Measurements from ENCODE around the gene CSMD2. TPM values are rescaled to one million over a fixed set of nuclear protein-coding genes. Genes with fewer than 3 reads are reported as not detected.

CSMD2 gene
- total and polyA plus RNA-seq, 4 donors, result 0.25 to 2.4 (median 1.7) TPM

DNA sequence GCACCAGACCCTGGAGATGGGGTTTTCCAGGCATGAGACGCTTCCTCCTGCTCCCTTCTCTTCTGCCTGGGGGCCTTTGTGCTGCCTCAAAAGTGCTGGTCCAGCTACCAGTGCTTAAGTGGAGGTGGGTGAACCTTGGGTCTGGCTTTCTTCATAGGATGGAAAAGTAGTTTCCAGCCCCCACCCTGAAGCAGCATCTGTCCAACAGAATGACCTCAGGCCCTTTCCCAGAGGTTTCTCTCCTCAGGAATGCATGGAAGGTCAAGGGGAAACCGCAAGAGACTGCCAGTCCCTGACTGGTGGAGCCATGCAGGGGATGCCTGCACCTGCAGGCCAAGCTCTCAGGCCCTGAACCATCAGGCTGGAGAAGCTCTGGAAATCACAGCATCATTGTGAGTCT is 237.3 kb downstream of the CSMD2 start:
- intact Hi-C loops (cut with DNase I), result no loop called here
- Histone ChIP-seq H3K4me3 (ENCODE audit: low read length in 2 of 2) (no peak overlapping the region), H3K9me3 (ENCODE audit: control insufficient read depth, low read length) (no peaks in the 10 kb centered on the region), H3K27ac (ENCODE audit: low read depth in 1 of 2, low read length in 2 of 2) (no peak overlapping the region), H3K4me1 (ENCODE audit: control insufficient read depth in 1 of 2, insufficient read depth in 2 of 2, low read length in 2 of 2) (no peaks in the 10 kb centered on the region), H3K36me3 (ENCODE audit: control insufficient read depth in 1 of 2, insufficient read depth in 2 of 2, low read length in 1 of 2) (no peaks in the 10 kb centered on the region), H3K27me3 (ENCODE audit: control insufficient read depth in 1 of 2, insufficient read depth in 2 of 2, low read length in 1 of 2) (no peaks in the 10 kb centered on the region)
- WGBS, 2 donors, result 83 to 85% methylated on average over 2 of the region's 2 CpGs
- DNase-seq (no peak), ATAC-seq (ENCODE audit: low FRiP score) (no peak)

DNA sequence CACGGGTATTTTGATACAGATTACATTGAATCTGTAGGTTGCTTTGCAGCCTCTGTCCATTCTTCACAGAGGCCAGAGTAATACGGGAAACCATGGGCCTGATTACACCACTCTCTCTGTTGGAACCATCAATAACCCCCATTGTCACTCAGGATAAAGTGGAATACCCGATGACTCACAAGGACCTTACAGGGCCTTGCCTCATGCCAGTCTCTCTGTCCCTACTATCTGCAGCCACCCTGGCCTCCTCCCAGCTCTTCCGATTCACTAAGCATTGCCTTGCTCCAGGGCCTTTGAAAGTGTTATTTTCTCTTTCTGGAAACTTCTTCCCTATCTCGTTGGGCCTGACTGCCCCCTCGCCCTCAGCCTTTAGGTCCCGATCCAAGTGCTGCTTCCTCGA is 239.4 kb downstream of the CSMD2 start:
- Histone ChIP-seq H3K4me3 (ENCODE audit: low read length in 2 of 2) (no peak overlapping the region), H3K27me3 (ENCODE audit: control insufficient read depth in 1 of 2, insufficient read depth in 2 of 2, low read length in 1 of 2) (no peaks in the 10 kb centered on the region), H3K4me1 (ENCODE audit: control insufficient read depth in 1 of 2, insufficient read depth in 2 of 2, low read length in 2 of 2) (no peaks in the 10 kb centered on the region), H3K27ac (ENCODE audit: low read depth in 1 of 2, low read length in 2 of 2) (no peak overlapping the region), H3K36me3 (ENCODE audit: control insufficient read depth in 1 of 2, insufficient read depth in 2 of 2, low read length in 1 of 2) (no peaks in the 10 kb centered on the region), H3K9me3 (ENCODE audit: control insufficient read depth, low read length) (no peaks in the 10 kb centered on the region)
- intact Hi-C loops (cut with DNase I), result no loop called here
- 85% methylated on average over 8 of the region's 8 CpGs for WGBS, 2 donors
- DNase-seq (no peak), ATAC-seq (ENCODE audit: low FRiP score) (no peak)

DNA sequence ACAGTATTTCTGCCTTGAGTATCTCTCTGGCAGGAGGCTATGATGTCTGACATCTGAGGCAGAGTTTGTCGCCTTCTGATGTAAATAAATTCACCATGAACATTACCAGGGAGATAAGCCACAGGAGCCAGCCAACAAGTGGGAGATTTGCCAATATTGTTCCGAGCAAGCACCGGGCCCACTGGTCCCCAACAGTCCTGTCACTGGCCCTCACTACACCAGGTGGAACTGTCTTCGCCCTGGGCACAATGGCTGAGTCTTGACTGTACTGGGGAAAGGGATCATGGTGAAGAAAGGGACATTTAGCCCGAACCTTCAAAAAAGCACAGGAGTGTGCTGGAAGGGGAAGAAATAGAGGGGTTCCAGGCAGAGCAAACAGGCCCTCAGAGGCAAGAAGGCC is 243.7 kb downstream of the CSMD2 start:
- intact Hi-C loops (cut with DNase I), result no loop called here
- Histone ChIP-seq H3K27ac (ENCODE audit: low read depth in 1 of 2, low read length in 2 of 2) (no peak overlapping the region), H3K27me3 (ENCODE audit: control insufficient read depth in 1 of 2, insufficient read depth in 2 of 2, low read length in 1 of 2) (no peaks in the 10 kb centered on the region), H3K4me3 (ENCODE audit: low read length in 2 of 2) (no peak overlapping the region), H3K36me3 (ENCODE audit: control insufficient read depth in 1 of 2, insufficient read depth in 2 of 2, low read length in 1 of 2) (no peaks in the 10 kb centered on the region), H3K4me1 (ENCODE audit: control insufficient read depth in 1 of 2, insufficient read depth in 2 of 2, low read length in 2 of 2) (no peaks in the 10 kb centered on the region), H3K9me3 (ENCODE audit: control insufficient read depth, low read length) (no peaks in the 10 kb centered on the region)
- ATAC-seq (ENCODE audit: low FRiP score) (no peak), DNase-seq (no peak)
- 76 to 85% methylated on average over 5 of the region's 5 CpGs for WGBS, 2 donors

DNA sequence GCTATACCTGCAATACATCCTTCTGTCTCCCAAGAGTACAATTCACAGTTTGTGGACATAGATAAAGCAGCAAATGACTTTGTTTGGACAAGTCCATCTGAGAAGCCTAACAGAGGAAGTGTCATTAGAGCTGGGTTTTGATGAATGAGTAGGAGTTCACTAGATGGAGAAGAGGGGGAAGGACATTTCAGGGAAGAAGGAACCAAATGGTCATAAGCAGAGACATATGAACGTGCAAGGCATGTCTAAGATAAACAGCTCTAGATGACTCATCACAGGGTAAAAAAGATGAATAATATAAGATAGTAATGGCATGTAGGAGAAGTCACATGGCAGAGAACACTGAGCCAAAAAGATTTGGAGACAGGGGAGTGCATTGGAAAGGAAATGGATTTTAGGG is 246.7 kb downstream of the CSMD2 start:
- 6 to 21% methylated on average over 1 of the region's 1 CpG for WGBS, 2 donors
- ATAC-seq (ENCODE audit: low FRiP score) (no peak), DNase-seq (no peak)
- no peaks in the 10 kb centered on the region for H3K27me3 ChIP-seq (ENCODE audit: control insufficient read depth in 1 of 2, insufficient read depth in 2 of 2, low read length in 1 of 2)
- H3K4me3 ChIP-seq (ENCODE audit: low read length in 2 of 2), result no peak overlapping the region
- H3K36me3 ChIP-seq (ENCODE audit: control insufficient read depth in 1 of 2, insufficient read depth in 2 of 2, low read length in 1 of 2), result no peaks in the 10 kb centered on the region
- no peaks in the 10 kb centered on the region for H3K4me1 ChIP-seq (ENCODE audit: control insufficient read depth in 1 of 2, insufficient read depth in 2 of 2, low read length in 2 of 2)
- no peaks in the 10 kb centered on the region for H3K9me3 ChIP-seq (ENCODE audit: control insufficient read depth, low read length)
- intact Hi-C loops (cut with DNase I), result no loop called here
- H3K27ac ChIP-seq (ENCODE audit: low read depth in 1 of 2, low read length in 2 of 2), result no peak overlapping the region

DNA sequence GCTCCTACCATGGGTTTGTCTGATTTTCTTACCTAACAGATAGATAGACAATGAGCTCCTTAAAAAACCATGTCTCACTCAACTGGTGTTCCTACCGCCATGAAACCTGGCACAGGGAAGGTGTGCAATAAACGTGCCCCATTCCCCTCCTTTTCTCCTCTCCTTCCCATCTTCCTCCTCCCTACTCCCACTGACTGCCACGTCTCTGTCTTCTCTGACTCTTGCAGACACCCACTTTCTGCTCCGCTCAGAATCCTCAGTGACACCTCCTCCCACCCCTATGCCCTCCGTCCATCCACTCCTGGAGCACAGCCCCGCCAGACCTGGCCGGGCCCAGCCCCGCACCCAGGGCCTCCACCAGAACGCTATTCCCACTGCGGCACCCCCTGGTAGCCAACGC is 248.2 kb downstream of the CSMD2 start:
- Histone ChIP-seq H3K9me3 (ENCODE audit: control insufficient read depth, low read length) (no peaks in the 10 kb centered on the region), H3K27me3 (ENCODE audit: control insufficient read depth in 1 of 2, insufficient read depth in 2 of 2, low read length in 1 of 2) (no peaks in the 10 kb centered on the region), H3K4me1 (ENCODE audit: control insufficient read depth in 1 of 2, insufficient read depth in 2 of 2, low read length in 2 of 2) (no peaks in the 10 kb centered on the region), H3K27ac (ENCODE audit: low read depth in 1 of 2, low read length in 2 of 2) (no peak overlapping the region), H3K36me3 (ENCODE audit: control insufficient read depth in 1 of 2, insufficient read depth in 2 of 2, low read length in 1 of 2) (no peaks in the 10 kb centered on the region), H3K4me3 (ENCODE audit: low read length in 2 of 2) (no peak overlapping the region)
- 88 to 94% methylated on average over 11 of the region's 11 CpGs for WGBS, 2 donors
- DNase-seq (no peak), ATAC-seq (ENCODE audit: low FRiP score) (no peak)
- intact Hi-C loops (cut with DNase I), result no loop called here

DNA sequence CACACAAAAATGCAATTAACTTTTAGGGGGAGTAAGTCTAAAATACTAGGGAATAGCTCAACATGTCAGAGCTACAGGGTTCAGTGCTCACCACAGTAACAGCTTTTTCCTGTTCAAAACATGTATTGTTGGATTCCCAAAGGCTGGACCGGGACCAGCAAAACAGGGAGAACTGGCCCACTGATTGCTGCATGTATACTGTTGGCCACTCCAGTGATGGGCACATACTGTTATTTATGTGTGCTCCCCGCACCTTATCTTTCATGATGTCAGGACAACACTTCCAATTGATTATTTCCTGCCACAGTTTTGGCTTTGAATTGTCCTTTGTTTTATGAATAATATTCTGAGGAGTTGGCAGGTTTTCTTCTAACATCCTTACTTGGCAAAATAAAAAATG is 250.5 kb downstream of the CSMD2 start:
- Histone ChIP-seq H3K27me3 (ENCODE audit: control insufficient read depth in 1 of 2, insufficient read depth in 2 of 2, low read length in 1 of 2) (no peaks in the 10 kb centered on the region), H3K36me3 (ENCODE audit: control insufficient read depth in 1 of 2, insufficient read depth in 2 of 2, low read length in 1 of 2) (no peaks in the 10 kb centered on the region), H3K4me3 (ENCODE audit: low read length in 2 of 2) (no peak overlapping the region), H3K9me3 (ENCODE audit: control insufficient read depth, low read length) (no peaks in the 10 kb centered on the region), H3K27ac (ENCODE audit: low read depth in 1 of 2, low read length in 2 of 2) (no peak overlapping the region), H3K4me1 (ENCODE audit: control insufficient read depth in 1 of 2, insufficient read depth in 2 of 2, low read length in 2 of 2) (no peaks in the 10 kb centered on the region)
- WGBS, 2 donors, result 44 to 70% methylated on average over 2 of the region's 2 CpGs
- DNase-seq (no peak), ATAC-seq (ENCODE audit: low FRiP score) (no peak)
- intact Hi-C loops (cut with DNase I), result no loop called here

DNA sequence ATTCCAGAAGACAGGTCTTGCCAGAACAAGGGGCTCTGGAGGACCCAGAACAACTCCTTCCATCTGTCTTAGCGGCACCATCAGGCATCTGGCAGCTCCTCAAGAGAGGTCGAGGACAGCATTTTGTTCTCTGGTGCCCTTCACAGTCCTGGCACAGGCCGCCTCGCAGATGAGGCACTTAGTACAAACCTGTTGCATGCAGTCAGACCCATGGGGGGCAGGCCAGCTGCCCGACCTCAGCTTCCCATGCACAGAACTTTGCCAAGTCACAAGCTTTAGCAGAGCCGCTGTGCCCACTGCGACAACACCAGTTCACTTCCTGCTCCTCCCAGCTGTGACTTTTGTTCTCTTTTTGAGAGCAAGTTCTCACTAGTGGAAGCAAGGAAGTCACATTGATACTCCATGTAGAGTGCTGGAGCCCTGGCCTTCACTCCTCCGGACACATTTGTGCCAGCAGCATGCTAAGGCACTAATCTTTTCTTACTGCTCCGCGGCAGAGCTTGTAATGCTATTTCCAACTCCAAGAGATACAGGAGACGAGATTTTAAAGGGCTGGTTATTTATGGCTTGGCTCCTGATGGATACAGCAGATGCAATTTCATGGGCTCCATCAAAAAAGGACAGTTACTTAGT is 256.6 kb downstream of the CSMD2 start:
- 76 to 79% methylated on average over 11 of the region's 11 CpGs for WGBS, 2 donors
- H3K4me1 ChIP-seq (ENCODE audit: control insufficient read depth in 1 of 2, insufficient read depth in 2 of 2, low read length in 2 of 2), result no peaks in the 10 kb centered on the region
- ATAC-seq (ENCODE audit: low FRiP score), result no peak
- no peak overlapping the region for H3K27ac ChIP-seq (ENCODE audit: low read depth in 1 of 2, low read length in 2 of 2)
- no peaks in the 10 kb centered on the region for H3K27me3 ChIP-seq (ENCODE audit: control insufficient read depth in 1 of 2, insufficient read depth in 2 of 2, low read length in 1 of 2)
- intact Hi-C loops (cut with DNase I), result no loop called here
- H3K9me3 ChIP-seq (ENCODE audit: control insufficient read depth, low read length), result no peaks in the 10 kb centered on the region
- H3K36me3 ChIP-seq (ENCODE audit: control insufficient read depth in 1 of 2, insufficient read depth in 2 of 2, low read length in 1 of 2), result no peaks in the 10 kb centered on the region
- DNase-seq, result no peak
- H3K4me3 ChIP-seq (ENCODE audit: low read length in 2 of 2), result no peak overlapping the region

DNA sequence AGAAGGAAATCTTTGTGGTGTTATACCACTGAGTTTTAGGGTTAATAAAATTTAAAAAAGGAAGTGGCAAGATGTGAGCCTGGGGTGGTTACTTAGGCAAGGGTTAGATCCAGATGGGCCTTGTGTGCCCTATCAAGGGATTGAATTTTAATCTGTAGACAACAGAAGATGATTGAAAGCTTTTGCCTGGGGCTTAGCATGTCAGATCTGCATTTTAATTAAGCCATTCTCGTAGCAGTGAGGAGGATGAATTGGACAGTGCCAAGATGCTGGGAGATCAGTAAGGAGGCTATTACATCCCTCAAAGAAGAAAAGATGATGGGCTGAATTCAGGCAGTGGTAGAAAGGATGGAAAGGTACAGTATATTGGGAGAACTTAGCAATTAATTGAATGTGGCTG is 258.9 kb downstream of the CSMD2 start:
- H3K4me1 ChIP-seq (ENCODE audit: control insufficient read depth in 1 of 2, insufficient read depth in 2 of 2, low read length in 2 of 2), result no peaks in the 10 kb centered on the region
- ATAC-seq (ENCODE audit: low FRiP score), result no peak
- H3K27ac ChIP-seq (ENCODE audit: low read depth in 1 of 2, low read length in 2 of 2), result no peak overlapping the region
- DNase-seq, result no peak
- 84 to 87% methylated on average over 1 of the region's 1 CpG for WGBS, 2 donors
- H3K4me3 ChIP-seq (ENCODE audit: low read length in 2 of 2), result no peak overlapping the region
- intact Hi-C loops (cut with DNase I), result no loop called here
- H3K36me3 ChIP-seq (ENCODE audit: control insufficient read depth in 1 of 2, insufficient read depth in 2 of 2, low read length in 1 of 2), result no peaks in the 10 kb centered on the region
- H3K27me3 ChIP-seq (ENCODE audit: control insufficient read depth in 1 of 2, insufficient read depth in 2 of 2, low read length in 1 of 2), result no peaks in the 10 kb centered on the region
- no peaks in the 10 kb centered on the region for H3K9me3 ChIP-seq (ENCODE audit: control insufficient read depth, low read length)

DNA sequence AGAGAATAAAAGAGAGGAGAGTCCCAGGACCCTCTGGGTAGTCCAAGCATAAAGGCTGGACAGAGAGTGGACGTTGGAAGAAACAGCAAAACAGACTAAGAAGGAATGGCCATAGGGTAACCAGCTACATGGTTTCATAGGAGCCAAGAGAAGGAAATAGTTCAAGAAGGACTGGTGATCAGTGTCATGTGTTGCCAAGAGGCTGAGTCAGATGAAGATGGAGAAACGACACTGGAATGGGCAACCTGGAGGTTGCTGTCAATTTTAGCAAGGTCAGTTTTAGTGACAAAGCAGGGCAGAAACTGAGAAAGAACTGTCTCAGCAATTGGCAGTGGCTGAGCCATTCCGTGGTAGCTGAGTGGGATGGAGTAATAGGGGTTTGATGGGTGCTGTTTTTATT is 259.8 kb downstream of the CSMD2 start:
- H3K4me1 ChIP-seq (ENCODE audit: control insufficient read depth in 1 of 2, insufficient read depth in 2 of 2, low read length in 2 of 2), result no peaks in the 10 kb centered on the region
- no peak overlapping the region for H3K4me3 ChIP-seq (ENCODE audit: low read length in 2 of 2)
- no peaks in the 10 kb centered on the region for H3K9me3 ChIP-seq (ENCODE audit: control insufficient read depth, low read length)
- 47 to 55% methylated on average over 3 of the region's 3 CpGs for WGBS, 2 donors
- H3K36me3 ChIP-seq (ENCODE audit: control insufficient read depth in 1 of 2, insufficient read depth in 2 of 2, low read length in 1 of 2), result no peaks in the 10 kb centered on the region
- intact Hi-C loops (cut with DNase I), result no loop called here
- H3K27ac ChIP-seq (ENCODE audit: low read depth in 1 of 2, low read length in 2 of 2), result no peak overlapping the region
- DNase-seq (no peak), ATAC-seq (ENCODE audit: low FRiP score) (no peak)
- no peaks in the 10 kb centered on the region for H3K27me3 ChIP-seq (ENCODE audit: control insufficient read depth in 1 of 2, insufficient read depth in 2 of 2, low read length in 1 of 2)
